HTERT RPE-1 (cell line): ENCODE measurements around the gene KCNQ5.

ENCODE experiments used
- in situ Hi-C: fragments of 300-500 bp; cut with MboI; formaldehyde crosslinking; loops from 4 replicates; pipeline ENCODE4 v1.14.3; 2020; ENCODE audit warnings: low sequenced_read_pairs

KCNQ5 gene

GRCh38 chr6:72832271-72832670 lies 210.4 kb downstream of the KCNQ5 start:
- in situ Hi-C loops: no loop called here

- in situ Hi-C loops: no loop called here
Measured at GRCh38 chr6:72835749-72836148, 213.9 kb downstream of the KCNQ5 start.

DNA sequence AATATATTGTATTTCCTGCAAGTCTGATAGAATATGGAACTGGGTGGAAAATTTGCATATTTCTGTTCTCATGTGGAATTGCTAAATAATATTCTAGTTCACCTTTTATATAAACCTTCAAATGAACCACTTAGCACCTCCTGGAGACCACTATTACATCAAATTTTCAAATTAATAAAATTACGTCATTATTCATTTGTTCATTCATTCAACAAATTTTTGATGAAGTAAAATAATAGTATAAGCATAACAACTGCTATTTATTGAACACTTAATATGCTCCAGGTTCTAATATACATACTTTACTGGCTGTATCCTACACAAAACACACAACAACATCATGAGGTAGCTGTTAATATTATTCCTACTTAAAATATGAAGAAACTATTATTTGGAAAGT lies 215.1 kb downstream of the KCNQ5 start:
- in situ Hi-C loops: no loop called here

DNA sequence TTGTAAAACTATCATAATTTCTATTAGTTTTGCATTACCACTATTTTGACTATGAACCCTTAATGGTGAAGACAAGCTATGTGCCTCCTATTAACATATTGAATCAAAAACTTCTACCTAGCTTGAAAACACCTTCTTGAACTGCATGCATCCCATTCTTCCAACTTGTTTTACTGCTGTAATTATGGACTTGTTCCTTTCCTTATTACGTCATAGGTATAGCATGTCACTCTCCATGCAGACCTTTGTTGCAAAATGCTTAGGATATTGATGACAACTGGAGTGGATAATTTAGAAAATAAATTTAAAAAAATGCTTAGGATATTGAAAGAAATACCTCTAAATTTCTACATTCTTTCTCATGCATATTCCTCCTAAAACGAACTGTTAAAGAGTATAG lies 219.3 kb downstream of the KCNQ5 start:
- in situ Hi-C loops: no loop called here

DNA sequence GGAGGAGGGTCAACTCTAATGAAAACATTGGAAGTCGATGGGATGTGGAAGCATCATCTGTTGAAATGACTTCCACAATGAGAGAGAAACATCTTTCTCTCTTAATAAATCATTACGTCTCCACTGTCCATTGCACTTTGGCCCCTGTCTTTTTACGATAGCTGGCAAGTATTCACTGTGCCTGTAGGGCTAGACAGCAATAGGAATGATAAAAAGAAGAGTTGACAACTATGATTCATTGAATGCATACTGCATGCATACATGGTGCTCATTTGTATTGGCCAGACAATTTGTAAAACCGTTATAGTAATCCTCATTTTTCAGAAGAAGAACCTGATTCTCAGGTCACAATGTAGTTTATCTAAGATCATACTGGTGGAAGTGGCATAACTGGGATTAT lies 220.3 kb downstream of the KCNQ5 start:
- in situ Hi-C loops: no loop called here

DNA sequence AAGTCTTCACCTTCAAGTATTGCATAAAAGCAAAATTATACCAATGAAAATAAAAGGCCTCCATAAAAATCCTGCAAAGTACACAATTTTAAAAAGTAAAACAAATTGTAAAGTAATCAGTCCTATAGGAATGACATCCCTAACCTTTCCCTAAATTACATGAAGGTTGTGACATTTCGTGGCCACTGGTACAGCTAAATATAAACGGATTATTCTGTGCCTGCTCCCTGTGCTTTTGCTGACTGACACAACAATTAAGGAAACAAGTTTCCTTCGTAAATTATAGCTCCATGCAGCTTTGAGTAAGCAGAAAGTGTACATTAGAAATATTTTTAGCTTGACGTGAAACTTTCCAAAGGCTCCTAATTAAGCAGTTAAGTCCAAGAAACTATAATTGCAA lies 222.8 kb downstream of the KCNQ5 start:
- in situ Hi-C loops: no loop called here

DNA sequence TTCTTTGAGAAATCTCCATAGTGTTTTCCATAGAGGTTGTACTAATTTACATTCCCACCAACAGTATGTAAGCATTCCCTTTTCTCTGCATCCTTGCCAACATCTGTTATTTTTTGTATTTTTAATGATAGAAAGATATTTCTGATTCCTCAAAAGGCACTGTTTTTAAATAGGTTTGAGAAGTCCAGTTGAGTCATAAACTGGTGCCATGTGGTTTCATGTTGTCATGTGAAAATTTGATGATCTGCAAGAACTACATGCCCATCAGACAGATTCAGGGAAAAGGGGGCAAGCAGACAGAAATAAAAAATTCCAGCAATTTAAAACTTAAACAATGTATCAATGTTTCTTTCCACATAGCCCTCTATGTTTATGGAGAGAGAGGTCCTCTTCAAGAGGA lies 227.5 kb downstream of the KCNQ5 start:
- in situ Hi-C loops: no loop called here

DNA sequence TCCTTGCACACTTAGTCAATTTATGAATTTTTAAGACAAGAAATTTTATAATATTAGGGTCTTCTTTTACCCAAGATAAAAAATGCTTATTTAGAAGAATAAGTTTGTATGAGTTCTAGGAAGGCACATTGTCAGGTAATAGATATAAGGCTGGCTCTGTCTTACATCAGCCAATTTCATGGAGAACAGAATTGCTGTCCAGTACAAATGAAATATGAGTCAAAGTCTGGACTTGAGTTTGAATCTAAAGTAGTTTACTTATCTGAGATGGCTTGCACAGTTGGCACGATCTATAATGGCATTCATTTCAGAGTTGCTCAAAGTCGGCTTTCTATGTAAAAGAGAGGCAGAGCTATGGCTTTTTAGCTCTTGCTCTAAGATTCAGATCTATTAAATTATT lies 228.2 kb downstream of the KCNQ5 start:
- in situ Hi-C loops: no loop called here

- in situ Hi-C loops: no loop called here
Measured at GRCh38 chr6:72850469-72850868, 228.6 kb downstream of the KCNQ5 start.

DNA sequence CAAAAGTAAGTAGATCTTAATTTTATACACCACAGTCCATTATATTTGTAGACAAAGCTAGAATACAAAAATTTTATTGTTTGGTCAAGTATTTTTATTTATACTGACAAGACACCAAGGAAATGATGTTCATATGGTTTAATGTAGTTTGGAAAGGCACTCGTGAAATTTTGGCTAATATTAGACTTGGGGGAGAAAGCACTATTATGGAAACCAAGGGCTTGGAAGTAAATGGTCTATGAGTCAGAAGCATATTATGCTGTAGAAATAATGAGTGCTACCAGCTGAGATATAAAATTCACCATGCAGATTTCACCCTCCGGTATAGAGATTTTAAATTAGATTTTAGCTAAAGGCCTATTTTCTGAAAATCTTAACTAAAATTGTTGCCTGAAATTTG lies 233.6 kb downstream of the KCNQ5 start:
- in situ Hi-C loops: no loop called here

- in situ Hi-C loops: no loop called here
Measured at GRCh38 chr6:72856801-72857200, 234.9 kb downstream of the KCNQ5 start.

DNA sequence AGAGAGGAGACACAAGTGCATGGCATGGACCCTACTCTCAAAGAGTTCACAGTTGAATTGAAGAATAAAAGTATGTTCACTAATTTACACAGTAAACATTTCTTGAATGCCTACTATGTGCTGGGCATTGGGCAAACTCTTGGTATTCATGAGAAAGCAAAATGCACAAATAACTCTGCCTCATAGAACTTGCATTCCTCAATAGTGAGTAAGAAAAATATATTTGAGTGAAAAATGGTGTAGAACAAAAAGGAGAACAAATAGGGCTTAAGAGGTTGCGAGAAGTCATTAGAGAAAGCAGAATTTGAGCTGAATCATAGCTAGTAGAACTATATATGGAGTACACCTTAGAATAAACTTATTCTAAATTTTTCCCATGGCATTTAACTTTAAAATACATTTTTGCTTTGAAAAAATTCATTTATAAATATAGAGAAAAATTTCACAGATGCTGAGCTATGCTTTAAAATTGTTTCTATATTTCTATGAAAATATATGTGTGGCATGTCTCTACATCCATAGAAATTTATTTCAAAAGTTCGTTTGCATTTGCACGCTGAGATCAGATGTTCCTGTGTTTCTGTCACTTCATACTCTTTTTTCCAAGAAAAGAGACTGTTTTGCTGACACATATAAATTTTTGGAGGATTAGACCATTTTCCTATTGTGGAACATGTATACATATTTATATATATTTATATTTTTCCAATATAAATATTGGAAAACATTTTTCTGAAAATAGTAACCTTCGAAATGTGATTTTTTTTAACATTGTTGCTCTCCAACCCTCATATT lies 236.1 kb downstream of the KCNQ5 start:
- in situ Hi-C loops: no loop called here

DNA sequence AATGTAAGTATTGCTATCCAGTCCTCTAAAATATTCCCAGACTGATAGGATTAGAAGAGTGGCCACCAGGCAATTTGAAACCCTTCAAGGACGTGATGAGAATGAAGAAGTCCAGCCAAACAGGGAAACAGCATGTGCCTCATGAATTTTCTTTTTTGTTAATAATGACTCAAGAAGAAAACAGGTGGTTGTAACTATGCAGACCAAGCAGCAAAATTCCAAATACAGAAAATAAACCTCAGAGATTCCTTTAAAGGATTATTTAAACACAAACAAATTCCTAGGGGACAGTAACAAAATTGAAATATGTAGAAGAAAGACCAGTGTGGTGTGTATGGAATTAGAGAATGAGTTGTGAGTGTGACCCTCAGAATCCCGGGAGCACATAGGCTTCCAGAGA lies 239.2 kb downstream of the KCNQ5 start:
- in situ Hi-C loops: no loop called here

DNA sequence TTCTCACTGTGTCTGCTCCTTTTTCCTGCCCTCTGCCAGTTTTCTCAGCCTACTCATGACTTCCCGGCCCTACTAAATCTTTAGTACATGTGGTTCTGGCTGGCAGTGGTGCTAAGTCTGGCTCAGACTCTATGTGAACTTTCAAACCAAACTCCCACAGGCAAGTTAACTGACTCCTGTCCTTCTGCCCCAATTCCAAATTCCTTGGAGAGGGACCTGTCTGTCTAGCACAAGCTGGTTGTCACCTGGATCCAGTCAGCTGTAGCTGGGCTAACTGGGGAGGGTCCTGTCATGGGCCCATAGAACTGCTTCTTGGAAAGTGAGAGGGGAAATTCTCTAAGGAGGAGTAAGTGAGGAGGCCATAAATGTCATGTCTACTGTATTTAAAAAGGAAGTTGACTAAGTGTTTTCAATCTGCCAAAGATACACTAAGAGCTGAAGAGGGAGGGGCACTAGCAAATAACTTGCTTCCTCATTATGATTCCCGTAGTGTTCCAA lies 240.1 kb downstream of the KCNQ5 start:
- in situ Hi-C loops: no loop called here

DNA sequence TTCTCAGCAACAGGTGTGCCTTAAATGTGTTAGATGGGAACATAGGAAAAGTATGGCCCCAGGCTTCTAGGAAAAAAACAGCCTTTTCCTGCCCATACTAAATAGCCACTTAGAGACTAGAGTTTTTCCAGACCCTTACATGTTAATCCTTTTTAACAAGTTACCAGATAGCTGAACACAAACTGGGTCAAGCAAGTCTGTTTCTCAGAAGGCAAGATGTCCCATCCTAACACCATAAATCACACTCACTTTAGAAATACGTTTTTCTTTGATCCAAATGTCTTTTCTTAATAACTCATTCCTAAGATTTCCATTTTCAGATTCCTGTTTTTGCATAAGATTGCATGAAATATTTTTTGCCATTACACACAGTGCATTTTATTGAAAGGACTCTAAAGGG lies 241.3 kb downstream of the KCNQ5 start:
- in situ Hi-C loops: no loop called here

GRCh38 chr6:72864236-72864635 lies 242.4 kb downstream of the KCNQ5 start:
- in situ Hi-C loops: no loop called here

DNA sequence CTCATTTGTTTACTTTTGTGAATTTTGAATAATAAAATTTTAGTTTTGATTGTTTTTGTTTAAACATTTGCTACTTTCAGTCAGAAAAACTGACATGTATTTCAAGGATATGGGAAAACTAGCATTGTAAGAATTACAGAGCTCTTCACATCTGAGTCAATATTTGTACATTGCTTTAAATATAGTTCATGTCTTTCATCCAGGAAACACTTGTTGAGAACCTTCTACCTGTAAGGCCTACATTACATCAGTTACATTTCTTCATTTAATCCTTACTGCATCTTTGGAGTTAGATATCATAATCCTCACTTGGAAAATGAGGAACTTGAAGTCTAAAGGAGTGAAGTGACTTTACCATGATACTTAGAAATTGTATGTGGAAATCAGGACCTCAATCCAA lies 242.9 kb downstream of the KCNQ5 start:
- in situ Hi-C loops: no loop called here

- in situ Hi-C loops: no loop called here
Measured at GRCh38 chr6:72865467-72865866, 243.6 kb downstream of the KCNQ5 start.

DNA sequence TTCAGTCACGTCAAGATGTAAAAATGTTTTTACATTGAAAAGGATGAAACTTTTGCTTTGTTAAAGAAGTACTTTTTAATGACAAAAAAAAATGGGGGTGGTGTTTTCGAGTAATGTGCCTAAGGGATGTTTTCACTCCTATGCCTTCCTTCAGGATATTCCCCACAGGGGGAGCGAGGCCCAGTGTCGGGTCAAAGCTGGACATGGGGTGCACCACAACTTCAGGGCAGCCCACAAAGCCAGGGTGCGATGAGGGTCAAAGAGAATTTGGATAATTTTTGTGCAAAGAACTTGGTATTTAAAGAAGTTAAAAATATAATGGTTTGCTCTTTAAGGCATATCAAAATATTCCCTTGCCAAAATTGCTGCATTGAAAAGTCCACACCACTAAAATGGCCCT lies 247.8 kb downstream of the KCNQ5 start:
- in situ Hi-C loops: no loop called here

DNA sequence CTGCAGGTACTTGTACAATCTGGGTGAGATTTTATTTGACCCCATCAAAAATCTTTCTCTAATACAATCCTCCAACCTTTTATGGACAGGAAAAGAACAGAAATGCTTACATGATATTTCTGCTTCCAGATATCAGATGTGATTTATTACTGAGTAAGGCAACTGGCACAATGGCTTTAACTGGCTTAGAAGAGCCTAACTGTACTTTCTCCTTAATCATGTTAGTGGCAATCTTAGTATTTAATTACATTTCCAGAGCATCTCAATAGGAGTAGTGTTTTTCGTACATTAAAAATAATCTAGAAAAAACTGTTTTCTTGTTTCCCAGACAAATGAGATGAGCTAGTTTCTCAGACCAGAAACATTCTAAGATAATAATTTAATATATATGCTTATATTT lies 251.6 kb downstream of the KCNQ5 start:
- in situ Hi-C loops: no loop called here

GRCh38 chr6:72876256-72876655 lies 254.4 kb downstream of the KCNQ5 start:
- in situ Hi-C loops: no loop called here

DNA sequence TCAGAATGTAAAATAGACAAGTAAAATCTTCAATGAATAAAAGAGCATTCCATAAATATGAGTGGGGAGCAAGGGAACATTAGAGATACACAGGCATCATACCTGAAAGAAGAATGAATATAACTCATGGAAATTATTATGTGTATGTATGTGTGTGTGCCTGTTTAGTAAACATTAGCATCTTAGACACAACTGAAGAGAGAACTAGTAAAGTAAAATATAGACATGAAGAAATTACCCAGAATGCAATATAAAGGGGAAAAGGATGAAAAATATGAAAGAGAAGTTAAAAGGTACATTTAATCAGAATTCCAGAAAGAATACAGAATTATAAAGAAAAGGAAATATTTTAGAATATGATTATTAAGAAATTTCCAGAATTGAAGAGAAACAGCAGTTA lies 264.3 kb downstream of the KCNQ5 start:
- in situ Hi-C loops: no loop called here

DNA sequence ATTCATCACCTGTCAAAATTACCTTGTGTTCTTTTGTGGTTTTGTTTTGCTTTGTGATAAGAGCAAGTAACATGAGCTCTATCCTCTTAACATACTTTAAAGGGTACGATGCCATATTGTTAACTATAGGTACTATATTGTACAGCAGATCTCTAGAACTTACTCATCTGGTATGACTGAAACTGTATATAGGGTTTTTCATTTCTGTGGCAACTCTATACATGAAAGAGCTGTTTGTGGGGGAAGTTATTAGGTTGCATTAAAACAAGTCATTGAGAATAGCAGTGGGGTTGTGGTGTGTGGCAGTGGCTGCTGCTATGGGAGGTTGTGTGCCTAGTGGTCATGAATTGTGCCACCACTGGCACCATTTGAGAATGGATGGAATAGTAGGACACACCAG lies 268.4 kb downstream of the KCNQ5 start:
- in situ Hi-C loops: no loop called here
